HCT116 (cell line): ENCODE data around the gene SASS6. TPM values are rescaled to one million over a fixed set of nuclear protein-coding genes. Genes with fewer than 3 reads are reported as not detected.

Experiments
- ATAC-seq: fragments of 200-7000 bp; cut with Tn5 transposase; 2 replicates; pipeline ENCODE4 v1.9.1; 2020; ENCODE audit warnings: mild to moderate bottlenecking, moderate library complexity
- BruUV-seq: library from RNA; stranded (reverse); fragments of 400-500 nt; replicated peaks from 2 replicates; lab custom pipeline; 2021; lab: Mats Ljungman, UMichigan
- CTCF ChIA-PET: fragments of 300-600 bp; sonication (Branson Sonifier 250); formaldehyde crosslinking; loops from one replicate; lab custom pipeline; 2021; ENCODE audit warnings: antibody characterized with exemption; lab: Charles Lee
- POLR2A ChIA-PET: fragments of 300-600, 350-600 bp; sonication (Branson Sonifier 250); formaldehyde crosslinking; loops from one replicate; lab custom pipeline; 2021; ENCODE audit warnings: antibody characterized with exemption; lab: Charles Lee
- RAD21 ChIA-PET, 2 experiments: fragments of 300-600 bp; sonication (Branson Sonifier 250); formaldehyde crosslinking; loops; one replicate each; lab custom pipeline; 2023; ENCODE audit warnings: low total read pairs in 2 of 2; ENCODE audit not compliant: uncharacterized antibody in 2 of 2, unreplicated experiment in 2 of 2, low non-redundant PET in 1 of 2; lab: Charles Lee
- DNase-seq: peaks from one replicate; pipeline ENCODE4 v3.0.0-alpha.2; 2010; ENCODE audit warnings: low read depth, low spot score
- H2AFZ ChIP-seq: fragments of 200-600 bp; shearing (Covaris generic), sonication (generic); 2 replicates; pipeline ENCODE4 v1.6.1; 2017; ENCODE audit warnings: low read depth, mixed run types, mixed read lengths, antibody characterized with exemption, low read length; ENCODE audit not compliant: poor library complexity, severe bottlenecking
- H3K27ac ChIP-seq: 2 replicates; pipeline ENCODE4 v1.5.1; 2012; ENCODE audit warnings: low read depth, low read length
- H3K27me3 ChIP-seq: fragments of 200-600 bp; sonication (generic); 2 replicates; pipeline ENCODE4 v1.6.1; 2016; ENCODE audit warnings: mixed run types, low read length, mixed read lengths; ENCODE audit not compliant: insufficient read depth
- H3K36me3 ChIP-seq, 2 experiments: fragments of 200-500 bp in 1 of 2; fragments of 200-600 bp in 1 of 2; sonication (Bioruptor generic) in 1 of 2; sonication (generic) in 1 of 2; 2 replicates each; pipeline versions ENCODE4 v1.5.1 to v1.6.1; 2014 to 2016; ENCODE audit warnings: low read length in 2 of 2, inconsistent platforms in 1 of 2, mixed read lengths in 1 of 2, mixed run types in 1 of 2; ENCODE audit not compliant: insufficient read depth in 2 of 2, control insufficient read depth in 1 of 2
- H3K4me1 ChIP-seq, 2 experiments: fragments of 200-600 bp in 1 of 2; sonication (generic) in 1 of 2; 2 replicates each; pipeline versions ENCODE4 v1.5.1 to v1.6.1; 2012 to 2017; ENCODE audit warnings: low read length in 2 of 2, inconsistent platforms in 1 of 2, mild to moderate bottlenecking in 1 of 2, mixed read lengths in 1 of 2, mixed run types in 1 of 2, moderate library complexity in 1 of 2; ENCODE audit not compliant: insufficient read depth in 2 of 2, control insufficient read depth in 1 of 2
- H3K4me2 ChIP-seq: fragments of 200-600 bp; sonication (generic); 2 replicates; pipeline ENCODE4 v1.6.1; 2017; ENCODE audit warnings: mixed run types, low read length, mixed read lengths
- H3K4me3 ChIP-seq, 2 experiments: fragments of 200-600 bp in 1 of 2; sonication (generic) in 1 of 2; replicated peaks in 1 of 2; 2 replicates each; pipeline ENCODE4 v1.5.1; 2011 to 2016; ENCODE audit warnings: low read length in 2 of 2, control low read depth in 1 of 2, low read depth in 1 of 2, mild to moderate bottlenecking in 1 of 2, mixed read lengths in 1 of 2, mixed run types in 1 of 2
- H3K79me2 ChIP-seq: fragments of 200-600 bp; sonication (generic); 2 replicates; pipeline ENCODE4 v1.6.1; 2017; ENCODE audit warnings: mild to moderate bottlenecking, mixed run types, low read length, moderate library complexity, mixed read lengths; ENCODE audit not compliant: insufficient read depth
- H3K9ac ChIP-seq: fragments of 200-600 bp; sonication (generic); 2 replicates; pipeline ENCODE4 v1.6.1; 2016; ENCODE audit warnings: low read length, mixed read lengths
- H3K9me2 ChIP-seq: fragments of 200-600 bp; sonication (generic), shearing (Covaris generic); 2 replicates; pipeline ENCODE4 v1.6.1; 2017; ENCODE audit warnings: mixed run types, mild to moderate bottlenecking, moderate library complexity; ENCODE audit not compliant: insufficient read depth
- H3K9me3 ChIP-seq, 2 experiments: fragments of 200-500 bp in 1 of 2; fragments of 200-600 bp in 1 of 2; sonication (Bioruptor generic) in 1 of 2; sonication (generic) in 1 of 2; 2 replicates each; pipeline ENCODE4 v1.6.1; 2014 to 2017; ENCODE audit warnings: low read length in 2 of 2, mixed read lengths in 2 of 2, inconsistent platforms in 1 of 2, low read depth in 1 of 2, mild to moderate bottlenecking in 1 of 2, mixed run types in 1 of 2, moderate library complexity in 1 of 2; ENCODE audit not compliant: control insufficient read depth in 1 of 2, insufficient read depth in 1 of 2
- H4K20me1 ChIP-seq: fragments of 200-600 bp; sonication (generic), shearing (Covaris generic); 2 replicates; pipeline ENCODE4 v1.6.1; 2017; ENCODE audit warnings: mixed run types, mild to moderate bottlenecking, moderate library complexity; ENCODE audit not compliant: insufficient read depth
- CBX3 ChIP-seq: IDR thresholded peaks from 2 replicates; pipeline ENCODE4 v1.6.1; 2012; ENCODE audit warnings: low read depth
- CEBPB ChIP-seq: IDR thresholded peaks from 2 replicates; pipeline ENCODE4 v1.6.1; 2012; ENCODE audit warnings: low read depth
- EGR1 ChIP-seq: IDR thresholded peaks from 2 replicates; pipeline ENCODE4 v1.6.1; 2012; ENCODE audit warnings: low read depth
- EZH2 ChIP-seq: fragments of 200-600 bp; sonication (generic); IDR thresholded peaks from 2 replicates; pipeline ENCODE4 v1.6.1; 2017; ENCODE audit warnings: antibody characterized with exemption, mixed run types
- FOSL1 ChIP-seq: IDR thresholded peaks from 2 replicates; pipeline ENCODE4 v1.6.1; 2012; ENCODE audit warnings: low read depth
- JUND ChIP-seq: IDR thresholded peaks from 2 replicates; pipeline ENCODE4 v1.6.1; 2012
- POLR2A ChIP-seq: IDR thresholded peaks from 2 replicates; pipeline ENCODE4 v1.7.0; 2011; ENCODE audit warnings: borderline replicate concordance; ENCODE audit not compliant: insufficient read depth, insufficient read length; ENCODE audit errors: extremely low read depth
- POLR2AphosphoS5 ChIP-seq: IDR thresholded peaks from 2 replicates; pipeline ENCODE4 v1.6.1; 2011; ENCODE audit warnings: mild to moderate bottlenecking, low read depth, low read length, moderate library complexity
- RAD21 ChIP-seq: IDR thresholded peaks from 2 replicates; pipeline ENCODE4 v1.6.1; 2012; ENCODE audit warnings: low read depth, mild to moderate bottlenecking
- SIN3A ChIP-seq: IDR thresholded peaks from 2 replicates; pipeline ENCODE4 v1.6.1; 2012; ENCODE audit warnings: low read depth
- SRF ChIP-seq: IDR thresholded peaks from 2 replicates; pipeline ENCODE4 v1.6.1; 2012; ENCODE audit warnings: low read depth
- ZNF274 ChIP-seq: fragments of 200-500 bp; sonication (Bioruptor generic); IDR thresholded peaks from 2 replicates; pipeline ENCODE4 v1.6.1; 2014; ENCODE audit warnings: mild to moderate bottlenecking, low read depth, low read length, inconsistent platforms
- intact Hi-C: fragments of 100-400 bp; cut with micrococcal nuclease; formaldehyde crosslinking; loops from 2 replicates; pipeline ENCODE4 v1.10.0; 2022
- total RNA-seq: library from RNA; stranded (reverse); gene quantifications from one replicate; pipeline ENCODE4 v1.2.1, GENCODE V29; 2021; ENCODE audit not compliant: unreplicated experiment
- TF ChIP-seq, protein P1 (sequence below): IDR thresholded peaks from 2 replicates; pipeline ENCODE4 v1.6.1; 2012; ENCODE audit warnings: low read depth
- TF ChIP-seq, protein P2 (sequence below): IDR thresholded peaks from 2 replicates; pipeline ENCODE4 v1.6.1; 2012
- TF ChIP-seq, protein P3 (sequence below): IDR thresholded peaks from 2 replicates; pipeline ENCODE4 v1.6.1; 2012
- TF ChIP-seq, protein P4 (sequence below): IDR thresholded peaks from 2 replicates; pipeline ENCODE4 v1.6.1; 2011; ENCODE audit warnings: mild to moderate bottlenecking, low read length, moderate library complexity; ENCODE audit not compliant: insufficient replicate concordance; ENCODE audit errors: extremely low read depth

The SASS6 gene
- total RNA-seq, 1 experiment from 2014 or later, result 13.7 TPM

DNA sequence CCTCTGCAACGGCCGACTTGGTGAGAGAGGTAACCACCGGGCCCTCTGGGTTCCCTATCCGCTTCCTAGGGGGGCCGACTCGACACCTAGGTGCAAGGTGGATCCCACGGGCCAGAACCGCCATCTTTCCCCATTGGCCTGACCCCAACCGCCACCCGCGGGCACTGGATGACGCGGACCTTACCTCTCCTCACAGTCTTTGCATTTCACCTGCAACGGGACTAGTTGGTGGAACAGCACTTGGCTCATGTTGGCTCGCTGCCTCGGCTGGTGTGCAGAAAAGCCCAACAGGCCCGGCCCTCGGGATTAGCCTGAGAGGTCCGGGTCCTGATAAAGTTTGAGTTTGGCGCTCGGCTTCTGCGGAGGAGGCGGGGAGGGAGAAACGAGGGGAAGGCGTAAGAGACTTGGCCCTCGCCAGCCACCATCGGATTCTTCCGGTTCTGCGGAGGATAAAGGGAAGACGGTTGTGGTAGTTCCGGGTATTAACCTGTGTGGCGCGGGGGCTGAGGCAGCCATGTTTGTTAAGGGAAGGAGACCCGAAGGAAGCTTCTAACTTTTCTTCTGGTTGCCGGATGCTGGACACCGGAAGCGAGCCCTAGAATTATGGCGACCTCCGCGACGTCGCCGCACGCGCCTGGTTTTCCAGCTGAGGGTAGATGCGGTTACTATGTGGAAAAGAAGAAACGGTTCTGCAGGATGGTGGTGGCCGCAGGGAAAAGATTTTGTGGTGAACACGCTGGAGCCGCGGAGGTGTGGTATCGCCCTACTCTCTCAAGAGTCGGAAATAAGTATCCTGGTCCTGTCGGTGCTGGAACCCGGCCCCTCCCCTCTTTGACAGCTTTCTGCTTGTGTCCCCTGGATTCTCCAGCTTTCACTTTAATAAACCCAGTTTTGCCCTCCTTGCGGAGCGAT, at the start of gene SASS6, which contains the start of gene TRMT13 (continued):
- TF ChIP-seq, protein P1, sequence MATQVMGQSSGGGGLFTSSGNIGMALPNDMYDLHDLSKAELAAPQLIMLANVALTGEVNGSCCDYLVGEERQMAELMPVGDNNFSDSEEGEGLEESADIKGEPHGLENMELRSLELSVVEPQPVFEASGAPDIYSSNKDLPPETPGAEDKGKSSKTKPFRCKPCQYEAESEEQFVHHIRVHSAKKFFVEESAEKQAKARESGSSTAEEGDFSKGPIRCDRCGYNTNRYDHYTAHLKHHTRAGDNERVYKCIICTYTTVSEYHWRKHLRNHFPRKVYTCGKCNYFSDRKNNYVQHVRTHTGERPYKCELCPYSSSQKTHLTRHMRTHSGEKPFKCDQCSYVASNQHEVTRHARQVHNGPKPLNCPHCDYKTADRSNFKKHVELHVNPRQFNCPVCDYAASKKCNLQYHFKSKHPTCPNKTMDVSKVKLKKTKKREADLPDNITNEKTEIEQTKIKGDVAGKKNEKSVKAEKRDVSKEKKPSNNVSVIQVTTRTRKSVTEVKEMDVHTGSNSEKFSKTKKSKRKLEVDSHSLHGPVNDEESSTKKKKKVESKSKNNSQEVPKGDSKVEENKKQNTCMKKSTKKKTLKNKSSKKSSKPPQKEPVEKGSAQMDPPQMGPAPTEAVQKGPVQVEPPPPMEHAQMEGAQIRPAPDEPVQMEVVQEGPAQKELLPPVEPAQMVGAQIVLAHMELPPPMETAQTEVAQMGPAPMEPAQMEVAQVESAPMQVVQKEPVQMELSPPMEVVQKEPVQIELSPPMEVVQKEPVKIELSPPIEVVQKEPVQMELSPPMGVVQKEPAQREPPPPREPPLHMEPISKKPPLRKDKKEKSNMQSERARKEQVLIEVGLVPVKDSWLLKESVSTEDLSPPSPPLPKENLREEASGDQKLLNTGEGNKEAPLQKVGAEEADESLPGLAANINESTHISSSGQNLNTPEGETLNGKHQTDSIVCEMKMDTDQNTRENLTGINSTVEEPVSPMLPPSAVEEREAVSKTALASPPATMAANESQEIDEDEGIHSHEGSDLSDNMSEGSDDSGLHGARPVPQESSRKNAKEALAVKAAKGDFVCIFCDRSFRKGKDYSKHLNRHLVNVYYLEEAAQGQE, result no peak
- TF ChIP-seq FOSL1 (0 out of 2 replicates have a peak, but pooled peaks have one; percentile 4), JUND (no peak), POLR2A (peak; percentile 67), CBX3 (peak; percentile 89), RAD21 (no peak), SIN3A (peak; percentile 96), POLR2AphosphoS5 (peak; percentile 83)
- TF ChIP-seq, protein P2, sequence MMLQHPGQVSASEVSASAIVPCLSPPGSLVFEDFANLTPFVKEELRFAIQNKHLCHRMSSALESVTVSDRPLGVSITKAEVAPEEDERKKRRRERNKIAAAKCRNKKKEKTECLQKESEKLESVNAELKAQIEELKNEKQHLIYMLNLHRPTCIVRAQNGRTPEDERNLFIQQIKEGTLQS, result no peak
- TF ChIP-seq, protein P3, sequence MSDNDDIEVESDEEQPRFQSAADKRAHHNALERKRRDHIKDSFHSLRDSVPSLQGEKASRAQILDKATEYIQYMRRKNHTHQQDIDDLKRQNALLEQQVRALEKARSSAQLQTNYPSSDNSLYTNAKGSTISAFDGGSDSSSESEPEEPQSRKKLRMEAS, result peak; percentile 98

DNA sequence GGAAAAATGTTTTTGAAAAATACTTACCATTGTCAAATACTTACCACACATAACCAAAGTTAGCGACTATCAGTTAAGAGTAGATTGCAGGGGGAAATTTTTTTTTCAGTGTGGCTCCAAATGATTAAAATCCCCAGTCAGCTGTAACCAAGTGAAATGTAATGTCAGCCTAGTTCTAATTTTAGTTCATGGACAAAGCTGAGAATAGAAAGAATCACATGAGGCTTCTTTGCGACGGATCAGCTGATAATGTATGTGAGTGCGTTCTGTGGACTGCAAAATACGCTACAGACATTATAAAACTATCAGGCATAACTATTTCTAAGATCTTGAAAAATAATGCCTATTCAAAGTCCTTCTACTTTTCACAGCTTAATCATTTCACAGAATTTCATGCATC, 45.4 kb upstream of the SASS6 start, which contains the start of gene LRRC39:
Gene LRRC39, minus strand, starts transcription at position 166 of the 400 bp plus-strand sequence. CDS start 9,740 bp downstream, outside the sequence.
- BruUV-seq, result no TSS peak
- ChIA-PET RAD21 (no interaction called here), CTCF (no interaction called here), POLR2A (no interaction called here)
- Histone ChIP-seq H3K4me1 (no peaks in the 10 kb centered on the region), H3K36me3 (no peaks in the 10 kb centered on the region), H4K20me1 (no peaks in the 10 kb centered on the region), H2AFZ (no peak within 1 kb of the TSS), H3K79me2 (no peaks in the 10 kb centered on the region), H3K27ac (no peak within 1 kb of the TSS), H3K9ac (no peak within 1 kb of the TSS), H3K4me3 (no peak within 1 kb of the TSS), H3K9me3 (no peaks in the 10 kb centered on the region), H3K27me3 (no peaks in the 10 kb centered on the region), H3K9me2 (no peaks in the 10 kb centered on the region), H3K4me2 (no peak within 1 kb of the TSS)
- no peak for ATAC-seq
- no peak for DNase-seq
- intact Hi-C loops, result no loop called here
- no peak for TF ChIP-seq SRF
- TF ChIP-seq, protein P2, result no peak
- TF ChIP-seq EZH2, result no peak
- TF ChIP-seq CEBPB, result no peak
- TF ChIP-seq, protein P4, sequence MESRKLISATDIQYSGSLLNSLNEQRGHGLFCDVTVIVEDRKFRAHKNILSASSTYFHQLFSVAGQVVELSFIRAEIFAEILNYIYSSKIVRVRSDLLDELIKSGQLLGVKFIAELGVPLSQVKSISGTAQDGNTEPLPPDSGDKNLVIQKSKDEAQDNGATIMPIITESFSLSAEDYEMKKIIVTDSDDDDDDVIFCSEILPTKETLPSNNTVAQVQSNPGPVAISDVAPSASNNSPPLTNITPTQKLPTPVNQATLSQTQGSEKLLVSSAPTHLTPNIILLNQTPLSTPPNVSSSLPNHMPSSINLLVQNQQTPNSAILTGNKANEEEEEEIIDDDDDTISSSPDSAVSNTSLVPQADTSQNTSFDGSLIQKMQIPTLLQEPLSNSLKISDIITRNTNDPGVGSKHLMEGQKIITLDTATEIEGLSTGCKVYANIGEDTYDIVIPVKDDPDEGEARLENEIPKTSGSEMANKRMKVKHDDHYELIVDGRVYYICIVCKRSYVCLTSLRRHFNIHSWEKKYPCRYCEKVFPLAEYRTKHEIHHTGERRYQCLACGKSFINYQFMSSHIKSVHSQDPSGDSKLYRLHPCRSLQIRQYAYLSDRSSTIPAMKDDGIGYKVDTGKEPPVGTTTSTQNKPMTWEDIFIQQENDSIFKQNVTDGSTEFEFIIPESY, result no peak
- no peak for TF ChIP-seq ZNF274
- no peak for TF ChIP-seq EGR1
- no peak for TF ChIP-seq FOSL1
- TF ChIP-seq RAD21, result no peak
